Non-pigmented ciliary epithelial cell (primary cell): ENCODE results near the gene PARL.
"Not testable (repeated sequence)": the region's sequence is repeated elsewhere in the genome, so short reads cannot be mapped to it uniquely, and the experiment has no call there.

ENCODE experiments used
- DNase-seq: peaks from one replicate; pipeline ENCODE4 v3.0.0-alpha.2; 2010; ENCODE audit warnings: low read depth

Gene PARL

GRCh38 chr3:183904833-183905780, 20.4 kb upstream of the PARL start:
- DNase-seq = no peak

- no peak for DNase-seq
These were observed 13.3 kb upstream of the PARL start for GRCh38 chr3:183898028-183898431.

GRCh38 chr3:183897606-183898005, 12.9 kb upstream of the PARL start:
- DNase-seq = no peak

- no peak for DNase-seq
These were observed 11.9 kb upstream of the PARL start for GRCh38 chr3:183896610-183897009.

GRCh38 chr3:183896184-183896583, 11.5 kb upstream of the PARL start:
- DNase-seq = no peak

GRCh38 chr3:183895774-183896173, 11.1 kb upstream of the PARL start:
- no peak for DNase-seq

- no peak for DNase-seq
These were observed 10.6 kb upstream of the PARL start for GRCh38 chr3:183895296-183895695.

- DNase-seq = no peak
These were observed 8.0 kb upstream of the PARL start for GRCh38 chr3:183892610-183893214.

- no peak for DNase-seq
These were observed 1.1 kb upstream of the PARL start for GRCh38 chr3:183885766-183886165.

GRCh38 chr3:183884097-183884426, 618 bp downstream of the PARL start:
- DNase-seq = no peak

GRCh38 chr3:183883291-183884096, 1.2 kb downstream of the PARL start:
- DNase-seq = no peak

- no peak for DNase-seq
These were observed 4.6 kb downstream of the PARL start for GRCh38 chr3:183880121-183880520.

GRCh38 chr3:183879243-183879642, 5.4 kb downstream of the PARL start:
- DNase-seq = no peak

- no peak for DNase-seq
These were observed 6.6 kb downstream of the PARL start for GRCh38 chr3:183878071-183878470.

- DNase-seq = not testable (repeated sequence)
These were observed 7.5 kb downstream of the PARL start for GRCh38 chr3:183877227-183877626.

- DNase-seq = no peak
These were observed 9.3 kb downstream of the PARL start for GRCh38 chr3:183875411-183875810.

- DNase-seq = no peak
These were observed 10.8 kb downstream of the PARL start for GRCh38 chr3:183873914-183874313.

- DNase-seq = no peak
These were observed 13.1 kb downstream of the PARL start for GRCh38 chr3:183871541-183871940.

GRCh38 chr3:183870563-183870962, 14.1 kb downstream of the PARL start:
- no peak for DNase-seq

GRCh38 chr3:183868796-183869195, 15.9 kb downstream of the PARL start:
- DNase-seq = no peak

GRCh38 chr3:183862610-183863009, 22.1 kb downstream of the PARL start:
- DNase-seq = no peak

- DNase-seq = no peak
These were observed 26.8 kb downstream of the PARL start for GRCh38 chr3:183857863-183858262.
